ENCODE results near the gene CTSK.
"Not testable (repeated sequence)": the region's sequence is repeated elsewhere in the genome, so short reads cannot be mapped to it uniquely, and the experiment has no call there.

The CTSK gene

DNA sequence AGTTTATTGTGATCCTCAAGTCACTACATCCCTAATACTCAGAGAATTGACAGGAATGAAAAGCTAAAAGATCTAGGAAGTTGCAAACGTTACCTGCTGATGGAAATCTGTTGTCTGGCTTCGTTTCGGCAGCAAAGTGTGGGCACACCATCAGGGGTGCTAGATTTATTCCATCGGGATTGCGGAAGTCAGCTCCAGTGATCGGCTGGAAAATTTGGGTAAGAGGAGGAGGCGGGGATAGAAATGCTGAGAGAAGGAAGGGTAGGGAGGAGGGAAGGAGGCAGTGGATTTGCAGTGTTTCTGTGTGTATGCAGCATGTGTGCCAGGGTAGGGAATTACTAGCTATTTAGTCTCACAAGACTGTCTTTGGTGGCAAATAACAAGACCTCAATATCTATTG lies at the start of gene CTSK:
CTSK (minus strand) TSS at position 140 of the 400 bp plus-strand sequence. CDS start 1,455 bp downstream, outside the sequence.
- DNase-seq (ENCODE audit: low read depth), result no peak

DNA sequence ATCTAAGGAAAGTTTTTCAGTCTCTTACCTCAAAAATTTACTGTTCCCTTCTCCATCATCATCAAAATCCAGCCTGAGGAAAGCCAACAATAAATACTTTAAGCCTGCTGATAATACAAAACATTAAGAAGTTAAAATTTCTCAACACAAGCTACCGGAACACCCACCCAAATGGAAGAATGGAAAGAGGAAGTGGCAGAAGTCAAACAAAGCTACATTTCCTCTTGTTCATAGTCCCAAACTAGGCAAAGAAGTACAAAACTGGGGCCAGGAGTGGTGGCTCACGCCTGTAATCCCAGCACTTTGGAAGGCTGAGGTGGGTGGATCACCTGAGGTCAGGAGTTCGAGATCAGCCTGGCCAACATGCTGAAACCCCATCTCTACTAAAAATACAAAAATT lies 44.7 kb upstream of the CTSK start:
- not testable (repeated sequence) for DNase-seq (ENCODE audit: low read depth)

DNA sequence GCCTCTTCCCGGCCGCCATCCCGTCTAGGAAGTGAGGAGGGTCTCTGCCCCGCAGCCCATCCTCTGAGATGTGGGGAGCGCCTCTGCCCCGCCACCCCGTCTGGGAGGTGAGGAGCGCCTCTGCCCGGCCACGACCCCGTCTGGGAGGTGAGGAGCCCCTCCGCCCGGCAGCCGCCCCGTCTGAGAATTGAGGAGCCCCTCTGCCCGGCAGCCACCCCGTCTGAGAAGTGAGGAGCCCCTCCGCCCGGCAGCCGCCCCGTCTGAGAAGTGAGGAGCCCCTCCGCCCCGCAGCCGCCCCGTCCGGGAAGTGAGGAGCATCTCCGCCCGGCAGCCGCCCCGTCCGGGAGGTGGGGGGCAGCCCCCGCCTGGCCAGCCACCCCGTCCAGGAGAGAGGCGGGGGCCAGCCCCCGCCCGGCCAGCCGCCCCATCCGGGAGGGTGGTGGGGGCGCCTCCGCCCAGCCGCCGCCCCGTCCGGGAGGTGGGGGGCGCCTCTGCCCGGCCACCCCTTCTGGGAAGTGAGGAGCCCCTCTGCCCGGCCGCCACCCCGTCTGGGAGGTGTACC lies 42.8 kb upstream of the CTSK start:
- not testable (repeated sequence) for DNase-seq (ENCODE audit: low read depth)

DNA sequence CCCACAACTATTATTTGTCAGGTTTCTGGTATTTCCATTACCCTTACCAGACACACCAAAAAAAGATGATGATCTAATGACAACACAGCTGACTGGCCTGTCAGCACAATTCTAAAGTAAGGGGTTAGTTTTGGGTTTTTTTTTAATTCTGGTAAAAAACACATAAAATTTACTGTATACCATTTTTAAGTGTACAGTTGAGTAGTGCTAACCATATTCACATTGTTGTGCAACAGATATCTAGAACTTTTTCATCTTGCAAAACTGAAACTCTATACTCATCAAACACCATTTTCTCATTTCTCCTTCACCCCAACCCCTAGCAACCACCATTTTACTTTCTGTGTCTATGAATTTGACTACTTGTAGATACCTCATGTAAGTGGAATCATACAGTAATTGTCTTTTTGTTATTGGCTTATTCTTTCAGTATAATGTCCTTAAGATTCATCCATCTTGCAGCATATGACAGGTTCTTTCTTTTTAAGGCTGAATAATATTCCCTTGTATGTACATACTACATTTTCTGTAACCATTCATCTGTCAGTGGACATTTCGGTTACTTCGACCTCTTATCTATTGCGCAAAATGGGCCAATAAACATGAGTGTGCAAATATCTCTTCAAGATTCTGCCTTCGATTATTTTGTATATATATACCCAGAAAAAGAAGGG lies 38.5 kb upstream of the CTSK start:
- DNase-seq (ENCODE audit: low read depth), result no peak

DNA sequence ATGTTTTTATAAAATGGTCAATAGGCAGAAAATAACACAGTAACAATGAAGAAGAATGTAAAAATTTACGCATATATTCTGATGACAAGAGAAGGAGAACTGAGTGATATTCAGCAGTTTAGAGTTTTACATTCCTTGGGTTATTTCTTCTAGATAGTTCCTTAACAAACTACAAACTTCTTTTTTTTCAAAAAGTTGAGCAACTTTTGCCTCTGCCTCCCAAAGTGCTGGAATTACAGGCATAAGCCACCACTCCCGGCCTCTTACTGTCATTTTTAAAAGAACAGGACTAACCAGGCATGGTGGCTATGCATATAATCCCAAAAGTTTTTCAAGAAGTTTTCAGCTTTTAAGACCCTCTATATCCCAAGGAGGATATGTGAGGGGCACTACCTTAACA lies 35.4 kb upstream of the CTSK start:
- DNase-seq (ENCODE audit: low read depth), result no peak

DNA sequence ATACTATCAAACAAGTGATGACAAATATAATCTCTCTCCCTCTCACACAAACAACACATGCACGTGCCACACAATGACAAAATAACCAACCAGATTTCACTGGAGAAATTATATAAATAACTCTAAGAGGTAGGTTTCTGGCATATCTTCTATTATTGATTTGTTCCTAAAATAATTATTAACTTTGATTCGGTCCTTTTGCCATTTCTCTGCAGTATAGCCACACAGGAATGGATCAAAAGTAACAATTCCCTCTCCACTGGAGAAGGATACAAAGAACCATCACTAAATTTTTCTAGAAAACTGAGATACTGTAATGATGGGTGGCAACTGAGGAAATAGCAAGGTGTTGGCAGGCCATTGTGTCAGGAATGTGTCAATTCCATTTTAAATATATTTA lies 34.9 kb upstream of the CTSK start:
- DNase-seq (ENCODE audit: low read depth), result no peak

DNA sequence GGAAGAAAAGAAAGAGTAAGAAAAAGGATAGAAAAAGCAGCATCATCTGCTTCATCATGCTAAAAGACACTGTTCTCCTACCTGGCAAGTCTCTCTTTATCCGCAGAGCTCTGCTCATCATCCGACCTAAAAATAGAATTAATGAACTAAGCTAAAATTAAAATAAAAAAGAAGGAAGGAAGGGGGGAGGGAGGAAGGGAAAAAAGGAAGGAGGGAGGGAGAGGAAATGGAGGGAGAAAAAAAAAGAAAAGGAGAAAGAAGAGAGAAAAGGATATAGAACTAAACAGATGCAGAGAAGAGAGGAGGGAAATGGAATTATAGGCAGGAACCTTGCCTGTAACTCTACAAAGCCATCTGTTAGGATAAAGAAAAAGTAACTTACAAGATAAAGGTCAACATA lies 34.3 kb upstream of the CTSK start:
- DNase-seq (ENCODE audit: low read depth), result no peak

DNA sequence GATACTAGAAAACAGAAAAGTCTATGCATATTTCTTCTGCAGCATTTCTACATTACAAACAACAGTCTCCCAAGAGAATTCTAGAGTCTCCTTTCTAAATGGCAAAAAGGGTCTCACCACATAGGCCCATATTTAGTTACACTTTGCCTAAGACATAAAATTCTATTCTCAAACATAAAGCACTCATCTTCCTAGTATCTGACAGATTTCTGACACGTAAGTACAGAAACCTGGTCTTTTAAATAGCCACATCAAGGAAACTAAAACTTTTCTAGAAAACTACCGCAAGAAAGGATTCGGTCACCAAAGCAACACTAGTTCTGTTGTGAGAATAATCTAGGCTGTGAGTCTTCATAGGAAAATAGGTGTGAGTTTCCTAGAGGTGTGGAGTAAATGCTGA lies 33.6 kb upstream of the CTSK start:
- DNase-seq (ENCODE audit: low read depth), result no peak

DNA sequence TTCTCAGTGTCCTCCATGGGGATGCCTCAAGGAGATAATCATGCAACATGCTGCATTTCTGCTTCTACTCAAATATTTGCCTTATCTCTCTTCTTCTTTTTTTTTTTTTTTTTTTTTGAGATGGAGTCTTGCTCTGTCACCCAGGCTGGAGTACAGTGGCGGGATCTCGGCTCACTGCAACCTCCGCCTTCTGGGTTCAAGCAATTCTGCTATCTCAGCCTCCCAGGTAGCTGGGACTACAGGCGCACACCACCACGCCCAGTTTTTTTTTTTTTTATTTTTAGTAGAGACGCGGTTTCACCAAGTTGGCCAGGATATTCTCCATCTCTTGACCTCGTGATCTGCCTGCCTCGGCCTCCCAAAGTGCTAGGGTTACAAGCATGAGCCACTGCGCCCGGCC lies 32.8 kb upstream of the CTSK start:
- DNase-seq (ENCODE audit: low read depth), result not testable (repeated sequence)

DNA sequence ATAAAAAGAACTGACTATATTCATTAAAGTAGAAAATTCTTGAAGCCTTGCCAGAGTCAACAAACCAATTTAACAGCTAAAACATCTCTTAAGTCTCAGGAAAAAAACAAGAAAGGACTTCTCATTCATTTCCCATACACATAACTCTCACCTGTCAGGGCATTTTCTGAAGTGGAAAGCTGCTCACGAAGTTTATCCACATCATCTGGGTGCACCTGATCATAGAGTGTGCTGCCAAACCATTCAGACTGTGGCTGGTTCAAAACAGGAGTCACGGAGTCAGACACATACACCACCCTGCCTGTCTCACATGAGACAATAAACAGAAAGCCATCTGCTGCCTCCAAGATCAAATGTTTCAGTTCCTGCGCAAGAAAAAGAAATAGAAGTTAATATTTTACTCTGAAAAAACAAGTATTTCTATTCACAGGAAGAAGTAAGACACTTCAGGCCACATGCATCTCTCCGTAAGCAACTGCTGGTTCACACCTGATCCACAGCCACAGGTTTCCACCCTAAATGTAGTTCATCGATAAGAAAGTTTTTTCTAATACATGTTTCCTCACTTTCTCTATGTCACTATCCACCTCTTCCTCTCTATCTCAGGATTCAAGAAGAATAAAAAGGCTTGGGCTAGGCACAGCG lies 28.2 kb upstream of the CTSK start:
- no peak for DNase-seq (ENCODE audit: low read depth)

DNA sequence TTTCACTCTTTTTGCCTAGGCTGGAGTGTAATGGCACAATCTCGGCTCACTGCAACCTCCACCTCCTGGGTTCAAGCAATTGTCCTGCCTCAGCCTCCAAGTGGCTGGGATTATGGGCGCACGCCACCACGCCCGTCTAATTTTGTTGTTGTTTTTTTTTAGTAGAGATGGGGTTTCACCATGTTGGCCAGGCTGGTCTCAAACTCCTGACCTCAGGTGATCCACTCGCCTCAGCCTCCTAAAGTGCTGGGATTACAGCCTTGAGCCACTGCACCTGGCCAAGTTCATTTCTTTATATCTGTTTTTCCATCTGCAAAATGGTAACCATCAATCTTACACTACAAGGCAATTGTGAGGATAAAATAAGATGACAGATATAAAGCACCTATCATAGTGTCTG lies 25.9 kb upstream of the CTSK start:
- not testable (repeated sequence) for DNase-seq (ENCODE audit: low read depth)

DNA sequence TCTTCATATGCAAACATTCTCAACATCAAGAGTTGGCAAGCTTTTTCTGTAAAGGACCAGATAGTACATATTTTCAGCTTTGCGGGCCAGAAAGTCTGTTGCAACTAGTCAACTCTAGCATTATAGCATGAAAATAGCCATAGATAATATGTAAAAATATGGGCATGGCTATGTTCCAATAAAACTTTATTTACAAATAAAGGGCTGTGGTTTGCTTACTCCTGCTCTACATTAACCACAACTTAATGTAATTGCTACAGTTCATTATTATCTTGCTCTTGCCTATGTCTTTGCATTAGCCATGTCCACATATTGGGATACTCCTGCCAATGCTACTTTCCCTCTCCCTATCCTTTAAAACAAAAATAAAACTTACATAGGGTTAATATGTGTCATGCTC lies 24.5 kb upstream of the CTSK start:
- DNase-seq (ENCODE audit: low read depth), result no peak

DNA sequence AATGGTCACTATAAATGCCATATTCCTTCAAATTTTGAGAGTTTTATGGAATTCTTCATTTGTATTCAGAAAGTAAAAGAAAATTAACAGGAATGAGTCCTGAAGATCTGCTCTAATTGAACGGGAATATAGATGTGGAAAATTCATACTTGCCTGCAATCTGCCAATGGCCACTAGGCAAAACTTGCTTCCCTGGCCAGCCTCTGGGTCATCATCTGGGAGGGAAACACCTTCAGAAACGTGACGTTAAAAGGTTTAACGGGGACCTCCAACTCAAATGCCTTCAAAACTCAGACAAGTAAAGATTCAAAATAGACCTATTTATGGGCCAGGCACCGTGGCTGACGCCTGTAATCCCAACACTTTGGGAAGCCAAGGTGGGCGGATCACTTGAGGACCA lies 21.7 kb upstream of the CTSK start:
- DNase-seq (ENCODE audit: low read depth), result no peak

DNA sequence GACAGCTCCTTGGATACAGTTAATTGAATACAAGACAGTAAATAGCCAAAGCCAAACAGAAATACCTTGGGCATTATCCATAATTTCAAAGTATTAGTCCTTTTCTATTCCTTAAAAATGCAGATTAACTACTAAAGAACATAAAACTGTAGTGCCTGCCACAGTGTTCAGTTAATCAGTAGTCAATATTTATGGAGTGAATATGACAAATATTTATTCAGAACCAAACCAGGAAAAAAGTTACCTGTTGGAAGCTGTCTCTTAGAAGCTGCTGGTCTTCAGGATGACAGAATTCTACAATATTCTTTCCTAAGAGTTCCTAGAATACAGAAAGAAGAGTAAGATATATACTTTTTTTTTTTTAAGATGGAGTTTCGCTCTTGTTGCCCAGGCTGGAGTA lies 18.2 kb upstream of the CTSK start:
- no peak for DNase-seq (ENCODE audit: low read depth)

DNA sequence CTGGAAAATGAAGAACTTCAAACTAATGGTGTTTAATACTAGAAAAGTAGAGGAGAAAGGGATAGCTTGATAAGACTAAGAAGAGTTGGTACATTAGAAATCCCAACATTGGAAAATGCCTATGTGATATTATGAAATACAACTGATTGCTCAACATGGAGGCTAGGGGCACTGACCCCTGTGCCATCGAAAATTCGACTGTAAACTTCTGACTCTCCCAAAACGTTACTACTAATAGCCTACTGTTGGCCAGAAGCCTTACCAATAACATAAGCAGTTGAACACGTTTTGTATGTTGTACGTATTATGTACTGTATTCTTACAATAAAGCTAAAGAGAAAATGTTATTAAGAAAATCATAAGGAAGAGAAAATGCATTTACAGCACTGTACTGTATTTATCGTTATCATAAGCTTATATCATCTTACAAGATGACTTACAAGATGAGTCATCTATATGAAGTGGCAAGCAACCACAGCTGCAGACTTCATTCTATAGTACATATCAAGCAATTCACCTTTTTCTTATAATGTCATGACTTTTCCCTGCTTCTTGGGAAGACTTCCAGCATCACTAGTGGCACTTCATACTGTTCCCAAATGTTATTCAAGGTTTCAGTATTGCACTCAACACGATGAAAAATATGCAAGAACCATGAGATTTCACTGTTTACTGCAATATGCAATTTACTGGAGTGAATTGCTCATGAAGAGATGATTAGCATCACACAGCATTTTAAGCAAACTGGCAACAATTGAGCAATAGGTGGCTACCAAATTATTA lies 12.9 kb upstream of the CTSK start:
- DNase-seq (ENCODE audit: low read depth), result peak; percentile 71

DNA sequence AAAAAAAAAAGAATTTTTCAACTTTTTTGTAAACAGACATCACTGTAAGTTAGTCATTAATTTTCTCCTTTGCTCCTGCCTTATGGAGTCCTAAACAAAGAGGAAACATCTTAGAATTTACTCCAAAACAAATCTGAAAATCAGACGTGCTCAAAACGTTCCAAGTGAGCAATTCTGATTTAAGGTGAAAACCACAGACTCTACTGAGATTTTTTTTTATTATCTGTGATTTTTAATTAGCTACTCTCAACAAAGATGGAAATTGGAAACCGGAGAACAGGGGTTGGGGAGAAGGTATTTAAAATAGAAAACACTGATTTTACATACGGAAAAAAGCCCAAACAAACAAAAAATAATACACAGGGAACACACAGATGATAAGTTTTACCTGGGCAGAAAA lies 7.8 kb upstream of the CTSK start:
- no peak for DNase-seq (ENCODE audit: low read depth)

DNA sequence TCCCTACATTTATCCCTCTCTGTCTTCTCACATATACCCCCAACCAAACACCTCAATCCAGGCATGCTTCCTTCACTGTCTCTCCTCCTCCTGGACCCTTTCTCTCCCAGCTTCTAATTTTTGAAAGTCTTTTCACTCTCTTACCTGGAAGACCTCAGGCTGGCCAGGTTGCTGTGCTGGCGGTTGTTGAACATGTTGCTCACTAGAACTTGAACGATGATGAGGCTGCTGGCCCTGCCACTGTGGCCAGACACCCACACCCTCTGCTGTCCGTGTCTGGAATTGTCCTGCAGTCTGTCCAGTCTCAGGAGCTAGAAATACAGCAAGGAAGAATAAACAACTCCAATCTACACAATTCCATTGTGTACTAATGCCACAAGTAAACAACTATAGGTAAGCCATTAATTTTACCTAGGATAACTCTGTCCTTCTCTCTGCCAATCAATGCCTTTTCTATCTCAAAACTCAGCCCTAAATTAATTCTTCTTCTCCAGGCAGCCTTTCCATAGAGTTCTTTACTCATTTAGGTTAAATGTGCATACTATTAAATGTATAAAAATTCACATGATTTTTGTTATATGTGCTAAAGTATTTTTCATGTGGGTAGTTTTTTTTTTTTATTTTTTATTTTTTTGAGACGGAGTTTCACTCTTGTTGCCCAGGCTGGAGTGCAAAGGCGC lies 5.1 kb upstream of the CTSK start:
- no peak for DNase-seq (ENCODE audit: low read depth)

DNA sequence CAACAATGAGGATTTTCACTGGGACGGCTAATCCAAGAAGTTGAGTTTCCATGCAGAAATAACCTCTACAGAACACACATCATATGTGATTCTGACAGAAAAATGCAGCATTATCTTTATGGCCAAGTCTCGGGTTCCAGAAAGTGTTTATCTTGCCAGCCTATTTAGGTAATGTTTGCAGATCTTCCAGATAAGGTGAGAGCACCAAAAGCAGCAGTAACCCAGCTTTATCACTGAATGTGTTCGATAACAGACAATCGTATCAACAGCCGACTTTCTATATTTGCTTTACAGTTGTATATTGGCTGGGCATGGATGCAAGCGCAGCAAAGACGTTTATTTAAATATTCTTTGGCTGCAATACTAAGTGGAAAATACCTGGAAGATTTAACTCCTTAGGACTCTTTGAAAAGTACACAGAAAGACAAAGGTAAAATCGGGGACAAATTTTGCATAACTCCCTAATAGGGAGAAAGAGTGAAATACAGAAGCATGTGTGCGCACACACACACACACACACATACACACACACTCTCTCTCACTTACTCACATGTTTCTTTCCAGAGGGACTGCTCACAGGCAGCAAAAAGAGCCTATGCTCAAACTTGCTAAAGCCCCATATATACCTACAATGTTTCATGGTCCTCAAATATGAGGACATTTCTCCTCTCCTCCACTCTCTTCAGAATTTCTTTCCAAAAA lies 3.0 kb upstream of the CTSK start:
- DNase-seq (ENCODE audit: low read depth), result no peak

DNA sequence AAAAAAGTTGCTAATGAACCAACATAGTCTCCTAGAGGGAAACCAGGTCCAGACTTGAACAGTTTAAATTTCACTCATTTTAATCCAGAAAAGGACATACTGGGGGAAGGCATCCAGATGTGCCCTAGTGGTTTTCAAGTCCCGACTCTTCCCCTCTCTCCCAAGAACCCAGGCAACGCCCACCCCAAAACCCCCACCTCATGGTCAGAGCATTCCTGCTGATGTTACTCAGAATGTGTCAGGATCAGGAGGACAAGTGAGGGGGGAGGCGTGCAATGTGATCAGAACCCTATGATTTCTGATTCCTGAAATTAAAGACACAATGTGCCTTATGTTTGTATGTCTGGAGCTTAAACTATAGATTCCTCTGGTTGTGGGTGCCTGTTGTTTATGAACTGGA lies 1.6 kb upstream of the CTSK start:
- DNase-seq (ENCODE audit: low read depth), result peak; percentile 46

DNA sequence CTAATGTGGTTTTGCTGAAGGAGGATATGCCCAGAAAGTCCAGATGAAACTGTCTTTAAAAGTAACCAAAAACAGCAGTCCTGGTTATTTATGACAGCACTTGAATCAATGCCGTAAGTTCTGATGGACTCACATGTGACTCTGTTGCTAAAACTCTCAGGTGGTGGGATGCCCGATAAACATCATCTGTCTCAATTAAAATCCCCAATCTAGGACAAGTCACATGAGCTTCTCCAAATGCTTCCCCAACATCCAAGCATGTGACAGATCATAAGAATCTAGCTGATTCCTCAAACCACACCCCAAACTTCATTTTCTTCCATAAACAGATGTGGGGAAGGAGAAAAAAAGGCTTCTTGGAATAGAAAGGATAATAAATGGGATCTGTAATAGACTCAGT lies 786 bp upstream of the CTSK start:
- DNase-seq (ENCODE audit: low read depth), result no peak

DNA sequence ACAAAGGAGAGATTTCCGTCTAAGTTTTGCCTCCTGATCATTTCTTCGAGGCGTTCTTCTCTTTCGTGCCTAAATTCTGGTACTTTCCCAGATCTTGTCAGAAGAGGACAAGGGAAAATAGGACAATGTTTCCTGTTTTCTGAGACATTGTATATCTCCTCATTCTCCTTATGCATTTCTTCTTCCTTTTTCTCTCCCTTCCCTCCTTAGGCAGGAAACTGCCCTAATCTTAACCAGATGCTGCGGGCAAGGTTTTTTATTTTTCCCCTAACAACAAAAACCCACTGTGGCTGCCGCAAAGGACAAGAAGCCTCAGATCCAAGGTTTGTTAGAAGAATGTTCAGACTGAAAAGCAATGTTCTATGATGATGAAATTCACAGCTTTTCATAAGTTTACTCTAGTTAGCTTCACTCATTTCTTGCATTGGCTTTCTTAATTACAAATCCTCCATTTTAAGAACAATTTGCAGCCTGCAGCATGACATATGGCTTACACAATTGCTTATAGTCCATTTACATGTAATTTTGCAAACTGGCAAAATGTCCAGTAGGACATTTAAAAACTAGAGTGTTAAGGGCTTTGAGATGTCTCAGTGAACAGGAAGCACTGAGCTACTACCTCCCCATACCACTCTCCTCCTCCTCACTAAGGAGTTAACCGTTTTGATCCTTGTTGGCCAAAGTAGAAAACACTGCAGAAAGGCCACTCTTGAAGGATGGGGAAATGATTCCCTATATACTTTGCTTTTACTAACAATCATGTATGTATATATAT lies 624 bp downstream of the CTSK start:
- no peak for DNase-seq (ENCODE audit: low read depth)

Measured in HS-5 (cell line).